SU-DHL-6 (cell line): ENCODE data around the gene ESF1.

Source experiments
- CTCF ChIP-seq: fragments of 200-600 bp; sonication (generic); IDR thresholded peaks from one replicate; pipeline ENCODE4 v1.5.1; 2017; ENCODE audit warnings: antibody characterized with exemption, mild to moderate bottlenecking, low read length, moderate library complexity; ENCODE audit not compliant: insufficient read depth, poor library complexity, severe bottlenecking
- EZH2phosphoT487 ChIP-seq: fragments of 200-600 bp; sonication (generic), shearing (Covaris generic); conservative IDR thresholded peaks from 2 replicates; pipeline ENCODE4 v1.6.1; 2018; ENCODE audit warnings: mild to moderate bottlenecking, antibody characterized with exemption, low read length, moderate library complexity, mixed read lengths

- no peak for TF ChIP-seq CTCF
- TF ChIP-seq EZH2phosphoT487: no peak
Observed at GRCh38 chr20:13784271-13784892, 337 bp downstream of the ESF1 start.
